K562 (cell line): ENCODE data around the gene RNF121. TPM values are rescaled to one million over a fixed set of nuclear protein-coding genes. Genes with fewer than 3 reads are reported as not detected.

ENCODE experiments used
- ATAC-seq: fragments of 200-7000 bp; cut with Tn5 transposase; 3 replicates; pipeline ENCODE4 v1.9.1; 2020; ENCODE audit warnings: moderate library complexity
- BruUV-seq: library from RNA; stranded (reverse); fragments of 400-500 nt; replicated peaks from 2 replicates; lab custom pipeline; 2021; lab: Mats Ljungman, UMichigan
- CTCF ChIA-PET: fragments of 300-600 bp; formaldehyde crosslinking; extraction: SDS; loops from one replicate; lab custom pipeline; 2021; ENCODE audit warnings: low intra/inter-chr PET ratio; lab: Yijun Ruan, JAX
- POLR2A ChIA-PET: fragments of 300-600, 350-650 bp; sonication (Branson Sonifier 250); formaldehyde crosslinking; extraction: SDS; loops from one replicate; lab custom pipeline; 2021; ENCODE audit warnings: antibody characterized with exemption, inconsistent platforms; lab: Yijun Ruan, JAX
- DNase-seq, 4 experiments: peaks; one replicate each; pipeline versions ENCODE4 v3.0.0 to v3.0.0-alpha.2; 2011 to 2018; ENCODE audit warnings: low spot score in 3 of 4, mixed read lengths in 3 of 4; ENCODE audit errors: extremely low read depth in 1 of 4
- FAIRE-seq: peaks from 2 replicates; lab custom pipeline; 2011; peaks lifted over from hg19 to GRCh38; lab: Jason Lieb, UNC
- H2AFZ ChIP-seq: 2 replicates; pipeline ENCODE4 v1.6.0; 2011; ENCODE audit warnings: low read depth, low read length, control low read depth, inconsistent platforms
- H3K27ac ChIP-seq: fragments of 200-600 bp; 3 replicates; pipeline ENCODE4 v1.8.0; 2011; ENCODE audit warnings: low read depth, mild to moderate bottlenecking, control low read depth, inconsistent platforms, low read length, moderate library complexity, mixed read lengths; ENCODE audit errors: extremely low read depth
- H3K27me3 ChIP-seq, 2 experiments: fragments of 300-600 bp in 1 of 2; 2 replicates in 1 of 2; 3 replicates in 1 of 2; pipeline versions ENCODE4 v1.6.0 to v1.8.0; 2011; ENCODE audit warnings: inconsistent platforms in 2 of 2, low read length in 2 of 2, mild to moderate bottlenecking in 1 of 2, mixed read lengths in 1 of 2, moderate library complexity in 1 of 2; ENCODE audit not compliant: control insufficient read depth in 2 of 2, insufficient read depth in 2 of 2
- H3K36me3 ChIP-seq: fragments of 300-600 bp; 3 replicates; pipeline ENCODE4 v1.8.0; 2011; ENCODE audit warnings: mild to moderate bottlenecking, low read length, inconsistent platforms; ENCODE audit not compliant: control insufficient read depth, insufficient read depth
- H3K4me1 ChIP-seq, 2 experiments: fragments of 200-600 bp in 1 of 2; replicated peaks in 1 of 2; 2 replicates in 1 of 2; 3 replicates in 1 of 2; pipeline versions ENCODE4 v1.5.1 to v1.8.0; 2011; ENCODE audit warnings: inconsistent platforms in 2 of 2, low read length in 2 of 2, mild to moderate bottlenecking in 1 of 2, mixed read lengths in 1 of 2, moderate library complexity in 1 of 2; ENCODE audit not compliant: control insufficient read depth in 2 of 2, insufficient read depth in 2 of 2
- H3K4me2 ChIP-seq: 2 replicates; pipeline ENCODE4 v1.6.1; 2011; ENCODE audit warnings: low read length, control low read depth, inconsistent platforms, mixed read lengths; ENCODE audit not compliant: insufficient read depth
- H3K4me3 ChIP-seq: fragments of 200-600 bp; sonication (generic), shearing (Covaris generic); 2 replicates; pipeline ENCODE4 v1.5.1; 2016; ENCODE audit warnings: control low read depth, inconsistent platforms
- H3K79me2 ChIP-seq: fragments of 200-600 bp; 3 replicates; pipeline ENCODE4 v1.8.0; 2011; ENCODE audit warnings: low read length, inconsistent platforms; ENCODE audit not compliant: control insufficient read depth, insufficient read depth
- H3K9ac ChIP-seq, 2 experiments: 2 replicates each; pipeline versions ENCODE4 v1.6.0 to v1.6.1; 2011; ENCODE audit warnings: low read depth in 2 of 2, low read length in 2 of 2, control low read depth in 1 of 2, inconsistent platforms in 1 of 2, mild to moderate bottlenecking in 1 of 2, mixed read lengths in 1 of 2; ENCODE audit not compliant: insufficient read depth in 1 of 2
- H3K9me1 ChIP-seq: one replicate; pipeline ENCODE4 v1.6.0; 2011; ENCODE audit warnings: inconsistent platforms, mild to moderate bottlenecking, low read length, moderate library complexity; ENCODE audit not compliant: control insufficient read depth, insufficient read depth
- H3K9me3 ChIP-seq: replicated peaks from 2 replicates; pipeline ENCODE4 v1.5.1; 2011; ENCODE audit warnings: low read depth, low read length, inconsistent platforms; ENCODE audit not compliant: control insufficient read depth, insufficient read depth
- H4K20me1 ChIP-seq: replicated peaks from 2 replicates; pipeline ENCODE4 v1.6.1; 2011; ENCODE audit warnings: low read length, inconsistent platforms, mixed read lengths; ENCODE audit not compliant: control insufficient read depth, insufficient read depth
- GTF2F1 ChIP-seq: IDR thresholded peaks from 2 replicates; pipeline ENCODE4 v1.6.1; 2011; ENCODE audit warnings: low read depth, low read length, improper control_type of control experiment
- HMG20A ChIP-seq: fragments of 450-650 bp; formaldehyde crosslinking; conservative IDR thresholded peaks from 2 replicates; pipeline ENCODE4 v1.4.0; 2020; ENCODE audit warnings: mild to moderate bottlenecking, mixed read lengths
- HNRNPH1 ChIP-seq: fragments of 200-400 bp; formaldehyde crosslinking; optimal IDR thresholded peaks from 2 replicates; pipeline ENCODE3; 2017; ENCODE audit warnings: low read depth, mild to moderate bottlenecking, low read length, moderate library complexity
- KLF10 ChIP-seq: fragments of 250-450 bp; sonication (Bioruptor Pico); IDR thresholded peaks from 2 replicates; pipeline ENCODE4 v1.6.1; 2021; ENCODE audit warnings: matching md5 sums
- MCM7 ChIP-seq, 2 experiments: fragments of 450-650 bp; IDR thresholded peaks; 2 replicates each; pipeline ENCODE4 v1.6.1; 2016 to 2018
- ZNF197 ChIP-seq: fragments of 200-800 bp; sonication (Bioruptor generic); IDR thresholded peaks from 2 replicates; pipeline ENCODE4 v1.6.1; 2016; ENCODE audit warnings: low read depth, missing genetic modification characterization, missing compliant biosample characterization
- ZNF239 ChIP-seq: fragments of 250-450 bp; sonication (Bioruptor Pico); IDR thresholded peaks from 2 replicates; pipeline ENCODE4 v1.4.0; 2020; ENCODE audit warnings: mild to moderate bottlenecking
- ZNF3 ChIP-seq: fragments of 250-450 bp; sonication (Bioruptor Pico); IDR thresholded peaks from 2 replicates; pipeline ENCODE4 v1.5.0; 2021; ENCODE audit warnings: mild to moderate bottlenecking, moderate library complexity
- WGBS: fragments of 100-300 bp; shearing (Covaris generic); methylation state at CpG from one replicate; pipeline ENCODE4 v1.1.6; 2016; ENCODE audit warnings: low coverage, mixed read lengths; ENCODE audit not compliant: insufficient coverage; ENCODE audit errors: missing lambda C conversion rate; 5-methylcytosine and 5-hydroxymethylcytosine counted together
- in situ Hi-C: fragments of 300-500 bp; cut with MboI; formaldehyde crosslinking; loops from 4 replicates; pipeline ENCODE4 v1.15.0; 2018; ENCODE audit warnings: inconsistent platforms, mixed read lengths
- intact Hi-C: fragments of 100-400 bp; cut with micrococcal nuclease; formaldehyde crosslinking; loops from 2 replicates; pipeline ENCODE4 v1.14.2; 2022
- polyA plus RNA-seq, 8 experiments: library from polyadenylated mRNA; depleted of rRNA in 4 of 8; stranded (reverse) in 5 of 8; unstranded in 3 of 8; fragments of >200 nt; fragmentation: Nextera tagmentation in 2 of 8; fragmentation: Illumina TruSeq in 1 of 8; extraction: Ambion mirVana in 2 of 8; extraction: Trizol in 1 of 8; gene quantifications; 2 replicates each; pipeline versions ENCODE4 v1.2.1 to v1.2.3, GENCODE V29; 2011 to 2014; ENCODE audit warnings: inconsistent platforms in 1 of 8, missing spikeins in 1 of 8
- total RNA-seq, 7 experiments: library from RNA; depleted of rRNA in 6 of 7; stranded (reverse); fragments of >200 nt in 6 of 7; fragmentation: Illumina TruSeq in 2 of 7; extraction: Trizol in 2 of 7; gene quantifications; 2 replicates each; pipeline versions ENCODE4 v1.2.1 to v1.2.3, GENCODE V29; 2011 to 2021; ENCODE audit warnings: low replicate concordance in 1 of 7
- TF ChIP-seq, protein P1 (sequence below): fragments of 200-800 bp; sonication (Bioruptor generic); IDR thresholded peaks from 2 replicates; pipeline ENCODE4 v1.6.1; 2017; ENCODE audit warnings: missing genetic modification characterization, missing compliant biosample characterization
- TF ChIP-seq, protein P2 (sequence below): fragments of 250-450 bp; sonication (Bioruptor Pico); IDR thresholded peaks from 2 replicates; pipeline ENCODE4 v1.5.0; 2020; ENCODE audit warnings: mild to moderate bottlenecking, borderline replicate concordance
- TF ChIP-seq, protein P3 (sequence below): fragments of 250-450 bp; sonication (Bioruptor Pico); IDR thresholded peaks from 2 replicates; pipeline ENCODE4 v1.5.0; 2022; ENCODE audit warnings: mild to moderate bottlenecking

The RNF121 gene
- total and polyA plus RNA-seq, 9 of the 15 experiments (the other 6 are each of a cell fraction or from before 2014, with no cell fraction given): 8.0 to 63.4 (median 20.5) TPM

DNA sequence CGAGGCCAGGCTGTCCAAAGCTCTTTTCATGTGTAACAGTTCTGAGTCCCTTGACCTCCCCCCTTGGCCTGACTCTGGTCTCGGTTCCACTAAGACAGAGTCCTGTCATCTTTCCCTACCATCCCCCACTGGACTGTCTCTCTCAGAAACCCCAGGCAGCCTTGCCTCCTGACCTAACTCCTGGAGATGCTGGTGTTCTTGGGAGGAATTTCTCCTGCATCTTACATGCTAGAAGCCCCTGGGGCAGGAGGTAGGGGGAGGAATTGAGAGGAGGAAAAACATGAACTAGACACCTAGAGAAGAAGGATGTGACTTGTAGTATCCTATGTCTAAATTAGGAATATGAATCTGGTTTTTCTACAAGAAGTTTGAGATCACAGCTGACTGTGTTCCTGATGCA is 69.2 kb downstream of the RNF121 start:
- BruUV-seq: no TSS peak
- Histone ChIP-seq H3K4me3 (no peak overlapping the region), H3K9me3 (no peaks in the 10 kb centered on the region), H3K4me1 (peaks cover 44 to 68% of the 10 kb centered on the region in 2 experiments), H3K27ac (no peak overlapping the region), H4K20me1 (peaks cover 10% of the 10 kb centered on the region), H3K27me3 (no peaks in the 10 kb centered on the region), H3K4me2 (no peak overlapping the region), H2AFZ (no peak overlapping the region), H3K9ac (no peak overlapping the region; a peak in 1 of 4 replicates), H3K79me2 (no peaks in the 10 kb centered on the region), H3K36me3 (peaks cover 54% of the 10 kb centered on the region), H3K9me1 (peaks cover 14% of the 10 kb centered on the region)
- in situ Hi-C loops (no loop called here), intact Hi-C loops (loop anchor here (5.0 kb wide), 1 partner anchor 136 kb away; no protein-coding TSS in a partner anchor)
- CTCF ChIA-PET: no interaction called here
- no peak for ATAC-seq
- POLR2A ChIA-PET: interaction anchor here (0.6 to 1.0 kb wide), 4 partner anchors 12 to 282 kb away, joined by 3 to 4 read pairs (median 3); no protein-coding TSS in a partner anchor
- WGBS: 80% methylated on average over 1 of the region's 2 CpGs
- TF ChIP-seq ZNF239 (no peak), KLF10 (CRISPR knock-in tag) (no peak), GTF2F1 (no peak), MCM7 (IDR thresholded peaks at IDR 0.05) (no peak), HMG20A (CRISPR knock-in tag) (no peak), ZNF3 (CRISPR knock-in tag) (no peak), HNRNPH1 (no peak), ZNF197 (CRISPR knock-in tag) (no peak)
- TF ChIP-seq, protein P1, sequence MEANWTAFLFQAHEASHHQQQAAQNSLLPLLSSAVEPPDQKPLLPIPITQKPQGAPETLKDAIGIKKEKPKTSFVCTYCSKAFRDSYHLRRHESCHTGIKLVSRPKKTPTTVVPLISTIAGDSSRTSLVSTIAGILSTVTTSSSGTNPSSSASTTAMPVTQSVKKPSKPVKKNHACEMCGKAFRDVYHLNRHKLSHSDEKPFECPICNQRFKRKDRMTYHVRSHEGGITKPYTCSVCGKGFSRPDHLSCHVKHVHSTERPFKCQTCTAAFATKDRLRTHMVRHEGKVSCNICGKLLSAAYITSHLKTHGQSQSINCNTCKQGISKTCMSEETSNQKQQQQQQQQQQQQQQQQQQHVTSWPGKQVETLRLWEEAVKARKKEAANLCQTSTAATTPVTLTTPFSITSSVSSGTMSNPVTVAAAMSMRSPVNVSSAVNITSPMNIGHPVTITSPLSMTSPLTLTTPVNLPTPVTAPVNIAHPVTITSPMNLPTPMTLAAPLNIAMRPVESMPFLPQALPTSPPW (CRISPR knock-in tag): no peak
- TF ChIP-seq, protein P2, sequence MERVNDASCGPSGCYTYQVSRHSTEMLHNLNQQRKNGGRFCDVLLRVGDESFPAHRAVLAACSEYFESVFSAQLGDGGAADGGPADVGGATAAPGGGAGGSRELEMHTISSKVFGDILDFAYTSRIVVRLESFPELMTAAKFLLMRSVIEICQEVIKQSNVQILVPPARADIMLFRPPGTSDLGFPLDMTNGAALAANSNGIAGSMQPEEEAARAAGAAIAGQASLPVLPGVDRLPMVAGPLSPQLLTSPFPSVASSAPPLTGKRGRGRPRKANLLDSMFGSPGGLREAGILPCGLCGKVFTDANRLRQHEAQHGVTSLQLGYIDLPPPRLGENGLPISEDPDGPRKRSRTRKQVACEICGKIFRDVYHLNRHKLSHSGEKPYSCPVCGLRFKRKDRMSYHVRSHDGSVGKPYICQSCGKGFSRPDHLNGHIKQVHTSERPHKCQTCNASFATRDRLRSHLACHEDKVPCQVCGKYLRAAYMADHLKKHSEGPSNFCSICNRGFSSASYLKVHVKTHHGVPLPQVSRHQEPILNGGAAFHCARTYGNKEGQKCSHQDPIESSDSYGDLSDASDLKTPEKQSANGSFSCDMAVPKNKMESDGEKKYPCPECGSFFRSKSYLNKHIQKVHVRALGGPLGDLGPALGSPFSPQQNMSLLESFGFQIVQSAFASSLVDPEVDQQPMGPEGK (CRISPR knock-in tag): no peak
- TF ChIP-seq, protein P3, sequence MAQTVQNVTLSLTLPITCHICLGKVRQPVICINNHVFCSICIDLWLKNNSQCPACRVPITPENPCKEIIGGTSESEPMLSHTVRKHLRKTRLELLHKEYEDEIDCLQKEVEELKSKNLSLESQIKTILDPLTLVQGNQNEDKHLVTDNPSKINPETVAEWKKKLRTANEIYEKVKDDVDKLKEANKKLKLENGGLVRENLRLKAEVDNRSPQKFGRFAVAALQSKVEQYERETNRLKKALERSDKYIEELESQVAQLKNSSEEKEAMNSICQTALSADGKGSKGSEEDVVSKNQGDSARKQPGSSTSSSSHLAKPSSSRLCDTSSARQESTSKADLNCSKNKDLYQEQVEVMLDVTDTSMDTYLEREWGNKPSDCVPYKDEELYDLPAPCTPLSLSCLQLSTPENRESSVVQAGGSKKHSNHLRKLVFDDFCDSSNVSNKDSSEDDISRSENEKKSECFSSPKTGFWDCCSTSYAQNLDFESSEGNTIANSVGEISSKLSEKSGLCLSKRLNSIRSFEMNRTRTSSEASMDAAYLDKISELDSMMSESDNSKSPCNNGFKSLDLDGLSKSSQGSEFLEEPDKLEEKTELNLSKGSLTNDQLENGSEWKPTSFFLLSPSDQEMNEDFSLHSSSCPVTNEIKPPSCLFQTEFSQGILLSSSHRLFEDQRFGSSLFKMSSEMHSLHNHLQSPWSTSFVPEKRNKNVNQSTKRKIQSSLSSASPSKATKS (CRISPR knock-in tag): no peak
- no peak for DNase-seq
- no peak for FAIRE-seq
